ENCODE results near the gene ZFHX3.

- no peak for TF ChIP-seq POLR2A (IDR thresholded peaks at IDR 0.05)
- TF ChIP-seq, protein P1, sequence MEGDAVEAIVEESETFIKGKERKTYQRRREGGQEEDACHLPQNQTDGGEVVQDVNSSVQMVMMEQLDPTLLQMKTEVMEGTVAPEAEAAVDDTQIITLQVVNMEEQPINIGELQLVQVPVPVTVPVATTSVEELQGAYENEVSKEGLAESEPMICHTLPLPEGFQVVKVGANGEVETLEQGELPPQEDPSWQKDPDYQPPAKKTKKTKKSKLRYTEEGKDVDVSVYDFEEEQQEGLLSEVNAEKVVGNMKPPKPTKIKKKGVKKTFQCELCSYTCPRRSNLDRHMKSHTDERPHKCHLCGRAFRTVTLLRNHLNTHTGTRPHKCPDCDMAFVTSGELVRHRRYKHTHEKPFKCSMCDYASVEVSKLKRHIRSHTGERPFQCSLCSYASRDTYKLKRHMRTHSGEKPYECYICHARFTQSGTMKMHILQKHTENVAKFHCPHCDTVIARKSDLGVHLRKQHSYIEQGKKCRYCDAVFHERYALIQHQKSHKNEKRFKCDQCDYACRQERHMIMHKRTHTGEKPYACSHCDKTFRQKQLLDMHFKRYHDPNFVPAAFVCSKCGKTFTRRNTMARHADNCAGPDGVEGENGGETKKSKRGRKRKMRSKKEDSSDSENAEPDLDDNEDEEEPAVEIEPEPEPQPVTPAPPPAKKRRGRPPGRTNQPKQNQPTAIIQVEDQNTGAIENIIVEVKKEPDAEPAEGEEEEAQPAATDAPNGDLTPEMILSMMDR (IDR thresholded peaks at IDR 0.05) = no peak
These were observed 62.6 kb downstream of the ZFHX3 start for GRCh38 chr16:72985148-72985941.

All from uterus (tissue), 2 donors.